ENCODE results near the gene XKR7.

Gene XKR7

GRCh38 chr20:31954500-31954899, 13.5 kb upstream of the XKR7 start:
- Histone ChIP-seq H3K9me3 (ENCODE audit: severe bottlenecking) (no peaks in the 10 kb centered on the region), H3K36me3 (peaks cover 17% of the 10 kb centered on the region), H3K4me3 (ENCODE audit: low read depth, low read length) (no peak overlapping the region), H3K27ac (no peak overlapping the region), H3K27me3 (ENCODE audit: insufficient read depth, low read depth, severe bottlenecking) (no peaks in the 10 kb centered on the region)
- no peak for DNase-seq
- TF ChIP-seq, protein P1, sequence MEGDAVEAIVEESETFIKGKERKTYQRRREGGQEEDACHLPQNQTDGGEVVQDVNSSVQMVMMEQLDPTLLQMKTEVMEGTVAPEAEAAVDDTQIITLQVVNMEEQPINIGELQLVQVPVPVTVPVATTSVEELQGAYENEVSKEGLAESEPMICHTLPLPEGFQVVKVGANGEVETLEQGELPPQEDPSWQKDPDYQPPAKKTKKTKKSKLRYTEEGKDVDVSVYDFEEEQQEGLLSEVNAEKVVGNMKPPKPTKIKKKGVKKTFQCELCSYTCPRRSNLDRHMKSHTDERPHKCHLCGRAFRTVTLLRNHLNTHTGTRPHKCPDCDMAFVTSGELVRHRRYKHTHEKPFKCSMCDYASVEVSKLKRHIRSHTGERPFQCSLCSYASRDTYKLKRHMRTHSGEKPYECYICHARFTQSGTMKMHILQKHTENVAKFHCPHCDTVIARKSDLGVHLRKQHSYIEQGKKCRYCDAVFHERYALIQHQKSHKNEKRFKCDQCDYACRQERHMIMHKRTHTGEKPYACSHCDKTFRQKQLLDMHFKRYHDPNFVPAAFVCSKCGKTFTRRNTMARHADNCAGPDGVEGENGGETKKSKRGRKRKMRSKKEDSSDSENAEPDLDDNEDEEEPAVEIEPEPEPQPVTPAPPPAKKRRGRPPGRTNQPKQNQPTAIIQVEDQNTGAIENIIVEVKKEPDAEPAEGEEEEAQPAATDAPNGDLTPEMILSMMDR (IDR thresholded peaks at IDR 0.05; ENCODE audit: low read depth, low read length): no peak

DNA sequence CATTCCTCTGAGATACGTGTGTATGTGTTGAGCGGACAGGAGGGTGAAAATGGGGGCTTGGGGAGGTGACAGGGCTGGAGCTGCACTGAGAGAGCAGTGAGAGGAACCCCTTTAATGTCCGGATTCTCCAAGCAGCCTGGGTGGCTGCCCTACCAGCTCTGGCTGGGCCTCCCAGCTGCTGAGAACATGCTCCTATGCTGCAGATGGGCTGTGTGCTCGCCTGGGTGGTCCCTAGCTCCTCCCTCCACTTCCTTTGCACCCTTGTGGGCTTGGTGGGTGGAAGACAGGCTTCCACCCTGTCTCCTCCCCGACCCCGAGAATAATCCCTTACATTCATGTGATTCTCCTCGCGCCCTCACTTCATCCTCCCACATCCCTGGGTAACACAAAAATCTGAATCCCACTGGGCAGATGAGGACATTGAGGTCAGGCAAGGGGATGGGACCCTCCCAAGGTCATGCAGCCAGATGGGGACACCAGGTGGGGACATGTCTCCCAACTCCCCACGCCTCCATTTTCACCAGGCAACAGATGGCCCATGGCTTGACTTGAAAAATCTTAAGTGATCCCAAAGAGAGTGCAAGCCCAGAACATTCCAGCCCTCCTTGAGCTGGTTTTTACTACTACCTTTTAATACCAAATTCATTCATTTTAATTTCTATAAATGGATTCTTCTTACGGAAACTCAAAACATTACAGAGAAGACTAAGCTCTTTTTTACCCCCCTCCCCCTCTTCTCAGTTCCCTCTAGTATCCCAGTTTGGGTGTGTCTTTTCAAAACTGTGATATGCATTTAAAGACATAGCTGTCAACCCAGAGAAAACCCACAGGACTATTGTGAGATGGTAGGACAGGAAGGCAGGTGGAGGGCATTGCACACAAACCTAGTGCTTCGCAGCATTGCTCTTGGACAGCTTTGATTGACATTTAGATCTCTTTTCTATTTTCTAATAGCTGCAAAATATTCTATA, 11.1 kb upstream of the XKR7 start:
- no peaks in the 10 kb centered on the region for H3K36me3 ChIP-seq
- H3K27ac ChIP-seq: peak overlapping the region; percentile 49
- TF ChIP-seq, protein P1 (IDR thresholded peaks at IDR 0.05; ENCODE audit: low read depth, low read length): no peak
- H3K4me3 ChIP-seq (ENCODE audit: low read depth, low read length): no peak overlapping the region
- H3K27me3 ChIP-seq (ENCODE audit: insufficient read depth, low read depth, severe bottlenecking): no peaks in the 10 kb centered on the region
- peak; percentile 89 for DNase-seq
- H3K9me3 ChIP-seq (ENCODE audit: severe bottlenecking): no peaks in the 10 kb centered on the region

DNA sequence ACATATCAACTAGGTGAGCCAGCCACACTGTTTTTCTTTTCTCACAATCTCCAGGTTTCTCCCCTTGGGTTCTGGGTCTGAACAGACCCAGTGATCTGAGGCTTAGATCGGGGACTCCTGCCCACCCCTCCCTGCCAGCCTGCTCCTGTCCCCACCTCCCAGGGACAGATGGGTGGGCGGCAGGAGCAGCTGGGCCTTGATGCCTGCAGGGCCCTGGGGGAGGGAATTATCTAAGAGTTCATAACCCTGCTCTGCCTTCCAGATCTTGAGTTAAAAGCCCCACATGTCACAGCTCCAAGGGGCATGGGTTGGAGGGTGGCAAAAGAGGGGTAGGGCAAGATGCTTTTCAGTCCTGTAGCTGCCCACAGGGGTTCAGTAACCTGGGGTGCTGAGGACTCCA, 5.2 kb upstream of the XKR7 start:
- Histone ChIP-seq H3K36me3 (no peaks in the 10 kb centered on the region), H3K27me3 (ENCODE audit: insufficient read depth, low read depth, severe bottlenecking) (no peaks in the 10 kb centered on the region), H3K4me3 (ENCODE audit: low read depth, low read length) (no peak overlapping the region), H3K27ac (peak overlapping the region; percentile 82), H3K9me3 (ENCODE audit: severe bottlenecking) (no peaks in the 10 kb centered on the region)
- DNase-seq: peak; percentile 87
- TF ChIP-seq, protein P1 (IDR thresholded peaks at IDR 0.05; ENCODE audit: low read depth, low read length): no peak

GRCh38 chr20:31963889-31964288, 4.1 kb upstream of the XKR7 start:
- Histone ChIP-seq H3K27me3 (ENCODE audit: insufficient read depth, low read depth, severe bottlenecking) (no peaks in the 10 kb centered on the region), H3K9me3 (ENCODE audit: severe bottlenecking) (no peaks in the 10 kb centered on the region), H3K4me3 (ENCODE audit: low read depth, low read length) (no peak overlapping the region), H3K27ac (peak overlapping the region; percentile 82), H3K36me3 (no peaks in the 10 kb centered on the region; the same call in 1 of the 2 replicates)
- TF ChIP-seq, protein P1 (IDR thresholded peaks at IDR 0.05; ENCODE audit: low read depth, low read length): no peak
- no peak for DNase-seq

GRCh38 chr20:31966991-31967655, 828 bp upstream of the XKR7 start:
- H3K27me3 ChIP-seq (ENCODE audit: insufficient read depth, low read depth, severe bottlenecking): no peaks in the 10 kb centered on the region
- H3K27ac ChIP-seq: peak overlapping the region; percentile 79
- H3K4me3 ChIP-seq (ENCODE audit: low read depth, low read length): peak overlapping the region; percentile 91
- DNase-seq: peak; percentile 54
- TF ChIP-seq, protein P1 (IDR thresholded peaks at IDR 0.05; ENCODE audit: low read depth, low read length): no peak
- H3K36me3 ChIP-seq: peaks cover 16% of the 10 kb centered on the region
- no peaks in the 10 kb centered on the region for H3K9me3 ChIP-seq (ENCODE audit: severe bottlenecking)

Measured in WERI-Rb-1 (cell line).